Body of pancreas (tissue), 4 donors: ENCODE data around the gene NF1. TPM values are rescaled to one million over a fixed set of nuclear protein-coding genes. Genes with fewer than 3 reads are reported as not detected.

Experiments used
- ATAC-seq: fragments of 150-250 bp; one replicate; pipeline ENCODE4 v1.9.1; 2016
- DNase-seq, 4 donors: peaks; one replicate each; pipeline ENCODE4 v3.0.0-alpha.2; 2019
- H3K27ac ChIP-seq, 4 donors: fragments of 200-600 bp; sonication (generic); 1 replicate in 3 of 4; 2 replicates in 1 of 4; pipeline versions ENCODE4 v1.5.1 to v1.6.1; 2016 to 2019; ENCODE audit warnings: mild to moderate bottlenecking in 1 of 4, mixed read lengths in 1 of 4, moderate library complexity in 1 of 4
- H3K27me3 ChIP-seq, 2 donors: fragments of 200-600 bp; sonication (generic); one replicate each; pipeline ENCODE4 v1.6.0; 2016; ENCODE audit warnings: mild to moderate bottlenecking in 1 of 2
- H3K36me3 ChIP-seq, 2 donors: fragments of 200-600 bp; sonication (generic); replicated peaks in 1 of 2; 2 replicates each; pipeline ENCODE4 v1.5.1; 2016; ENCODE audit warnings: low read depth in 2 of 2; ENCODE audit not compliant: insufficient read depth in 1 of 2
- H3K4me1 ChIP-seq: fragments of 200-600 bp; sonication (generic); one replicate; pipeline ENCODE4 v1.6.0; 2016
- H3K4me3 ChIP-seq, 2 donors: fragments of 200-600 bp; sonication (generic); 1 replicate in 1 of 2; 2 replicates in 1 of 2; pipeline ENCODE4 v1.5.1; 2016 to 2019
- H3K9me3 ChIP-seq, 3 donors: fragments of 200-600 bp; sonication (generic); 1 replicate in 2 of 3; 2 replicates in 1 of 3; pipeline ENCODE4 v1.5.1; 2016
- POLR2A ChIP-seq, 3 donors: fragments of 450-650 bp; IDR thresholded peaks; one replicate each; pipeline ENCODE4 v1.6.1; 2016; ENCODE audit warnings: antibody characterized with exemption in 3 of 3, mild to moderate bottlenecking in 2 of 3
- WGBS, 2 donors: methylation state at CpG; one replicate each; pipeline ENCODE4 v1.1.5; 2017; 5-methylcytosine and 5-hydroxymethylcytosine counted together
- intact Hi-C: fragments of 100-400 bp; cut with DNase I; formaldehyde crosslinking; loops from one replicate; pipeline ENCODE4 v1.15.1; 2023
- total RNA-seq, 2 donors: library from RNA; depleted of rRNA; stranded (reverse); fragments of >200 nt; gene quantifications; one replicate each; pipeline ENCODE4 v1.1.0, GENCODE V29; 2016
- TF ChIP-seq, protein P1 (sequence below), 7 experiments: fragments of 450-650 bp in 4 of 7; fragments of 200-600 bp in 3 of 7; sonication (generic) in 3 of 7; IDR thresholded peaks; one replicate each; pipeline ENCODE4 v1.5.1; 2016 to 2019; ENCODE audit warnings: antibody characterized with exemption in 7 of 7

The NF1 gene
- total RNA-seq, 2 donors from 2014 or later = 54.7 to 57.1 TPM

DNA sequence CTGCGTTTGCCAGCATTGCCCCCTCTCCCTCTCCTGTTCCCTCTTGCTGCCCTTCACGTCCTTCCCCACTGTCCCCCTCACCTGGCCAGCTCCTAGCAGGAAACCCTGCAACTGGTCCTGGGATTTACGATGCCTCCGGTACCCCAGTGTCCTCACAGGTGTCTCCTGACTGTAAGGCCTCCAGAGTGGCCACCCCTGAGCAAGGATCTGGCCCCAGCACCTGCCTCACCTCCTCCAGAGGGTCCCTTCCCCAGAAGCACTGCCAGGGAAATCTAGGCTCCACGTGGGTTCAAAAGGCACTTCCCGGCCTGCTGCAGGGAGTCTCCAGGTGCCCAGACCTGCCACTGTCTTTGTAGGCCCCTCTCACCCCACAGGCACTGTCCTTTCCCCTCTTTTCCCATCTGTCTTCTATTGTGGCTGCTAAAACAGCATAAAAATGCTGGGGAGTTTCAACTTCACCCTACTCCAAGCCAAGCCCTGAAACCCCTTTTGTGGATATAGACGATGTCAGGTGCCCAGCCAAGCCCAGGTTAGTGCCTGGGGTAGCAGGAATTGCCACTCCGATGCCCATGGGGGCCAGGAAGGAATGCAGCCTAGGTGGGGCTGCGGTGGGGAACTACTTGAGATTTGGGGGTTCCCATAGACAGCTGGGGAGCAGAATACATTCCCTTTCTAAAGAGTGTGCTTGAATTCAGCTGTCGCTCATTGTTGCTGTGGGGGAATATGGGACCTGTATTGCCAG is 322.4 kb downstream of the NF1 start:
- no peak for ATAC-seq
- no peaks in the 10 kb centered on the region for H3K9me3 ChIP-seq
- peak in 1 of 4 donors; percentile 2 for DNase-seq
- TF ChIP-seq POLR2A (IDR thresholded peaks at IDR 0.05) = no peak
- TF ChIP-seq, protein P1, sequence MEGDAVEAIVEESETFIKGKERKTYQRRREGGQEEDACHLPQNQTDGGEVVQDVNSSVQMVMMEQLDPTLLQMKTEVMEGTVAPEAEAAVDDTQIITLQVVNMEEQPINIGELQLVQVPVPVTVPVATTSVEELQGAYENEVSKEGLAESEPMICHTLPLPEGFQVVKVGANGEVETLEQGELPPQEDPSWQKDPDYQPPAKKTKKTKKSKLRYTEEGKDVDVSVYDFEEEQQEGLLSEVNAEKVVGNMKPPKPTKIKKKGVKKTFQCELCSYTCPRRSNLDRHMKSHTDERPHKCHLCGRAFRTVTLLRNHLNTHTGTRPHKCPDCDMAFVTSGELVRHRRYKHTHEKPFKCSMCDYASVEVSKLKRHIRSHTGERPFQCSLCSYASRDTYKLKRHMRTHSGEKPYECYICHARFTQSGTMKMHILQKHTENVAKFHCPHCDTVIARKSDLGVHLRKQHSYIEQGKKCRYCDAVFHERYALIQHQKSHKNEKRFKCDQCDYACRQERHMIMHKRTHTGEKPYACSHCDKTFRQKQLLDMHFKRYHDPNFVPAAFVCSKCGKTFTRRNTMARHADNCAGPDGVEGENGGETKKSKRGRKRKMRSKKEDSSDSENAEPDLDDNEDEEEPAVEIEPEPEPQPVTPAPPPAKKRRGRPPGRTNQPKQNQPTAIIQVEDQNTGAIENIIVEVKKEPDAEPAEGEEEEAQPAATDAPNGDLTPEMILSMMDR (IDR thresholded peaks at IDR 0.05) = no peak
- no peaks in the 10 kb centered on the region for H3K4me1 ChIP-seq
- H3K36me3 ChIP-seq = no peaks in the 10 kb centered on the region
- WGBS, 2 donors = 74 to 76% methylated on average over 10 of the region's 10 CpGs
- intact Hi-C loops = no loop called here
- H3K27ac ChIP-seq = no peak overlapping the region
- no peaks in the 10 kb centered on the region for H3K27me3 ChIP-seq
- H3K4me3 ChIP-seq = no peak overlapping the region

DNA sequence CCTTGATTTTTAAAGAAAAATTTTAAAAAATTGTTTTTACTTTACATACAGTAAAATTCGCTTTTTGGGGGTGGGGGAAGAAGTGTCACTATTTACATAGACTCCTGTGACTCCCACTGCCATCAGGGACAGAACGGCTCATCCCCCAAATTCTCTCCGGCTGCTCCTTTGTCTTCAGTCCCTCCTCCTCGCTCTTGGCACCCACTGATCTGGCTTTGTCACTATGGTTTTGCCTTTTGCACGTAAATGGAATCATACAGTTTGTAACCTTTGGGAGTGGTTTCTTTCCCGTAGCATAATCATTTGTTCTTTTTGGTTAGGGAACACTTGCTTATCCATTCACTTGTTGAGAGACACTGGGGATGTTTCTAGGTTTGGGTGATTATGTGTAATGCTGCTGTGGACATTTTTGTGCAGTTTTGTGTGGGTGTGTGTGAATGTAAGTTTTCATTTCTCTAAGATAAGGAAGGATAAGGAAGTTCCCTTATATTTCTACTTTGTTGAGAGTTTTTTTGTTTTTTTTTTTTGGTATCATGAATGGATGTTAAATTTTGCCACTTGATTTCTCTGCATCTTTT is 324.1 kb downstream of the NF1 start:
- Histone ChIP-seq H3K36me3 (no peaks in the 10 kb centered on the region), H3K9me3 (no peaks in the 10 kb centered on the region), H3K4me3 (no peak overlapping the region), H3K4me1 (no peaks in the 10 kb centered on the region), H3K27ac (no peak overlapping the region), H3K27me3 (no peaks in the 10 kb centered on the region)
- WGBS, 2 donors = 40 to 51% methylated on average over 6 of the region's 6 CpGs
- intact Hi-C loops = no loop called here
- DNase-seq = no peak
- TF ChIP-seq, protein P1 (IDR thresholded peaks at IDR 0.05) = no peak
- TF ChIP-seq POLR2A (IDR thresholded peaks at IDR 0.05) = no peak
- no peak for ATAC-seq

DNA sequence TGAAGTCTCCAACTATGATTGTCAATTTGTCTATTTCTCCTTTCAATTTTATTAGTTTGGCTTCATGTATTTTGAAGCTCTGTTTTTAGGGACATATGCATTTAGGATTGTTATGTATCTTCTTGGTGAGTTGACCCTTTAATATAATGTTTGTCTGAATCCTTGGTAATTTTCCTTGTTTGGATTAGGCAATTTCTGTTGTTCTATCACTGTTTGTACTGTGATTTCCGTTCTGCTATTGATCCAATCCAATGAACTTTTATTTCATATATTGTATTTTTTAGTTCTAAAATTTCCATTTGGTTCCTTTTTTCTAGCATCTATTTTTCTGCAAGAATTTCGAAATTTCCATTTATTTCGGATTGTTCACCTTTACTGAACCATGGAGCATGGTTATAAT is 327.7 kb downstream of the NF1 start:
- Histone ChIP-seq H3K4me1 (peaks cover 15% of the 10 kb centered on the region), H3K36me3 (no peaks in the 10 kb centered on the region), H3K4me3 (no peak overlapping the region), H3K27ac (no peak overlapping the region), H3K27me3 (no peaks in the 10 kb centered on the region), H3K9me3 (no peaks in the 10 kb centered on the region)
- ATAC-seq = no peak
- 58 to 66% methylated on average over 3 of the region's 3 CpGs for WGBS, 2 donors
- DNase-seq = no peak
- intact Hi-C loops = no loop called here
- TF ChIP-seq POLR2A (IDR thresholded peaks at IDR 0.05) = no peak
- TF ChIP-seq, protein P1 (IDR thresholded peaks at IDR 0.05) = no peak

DNA sequence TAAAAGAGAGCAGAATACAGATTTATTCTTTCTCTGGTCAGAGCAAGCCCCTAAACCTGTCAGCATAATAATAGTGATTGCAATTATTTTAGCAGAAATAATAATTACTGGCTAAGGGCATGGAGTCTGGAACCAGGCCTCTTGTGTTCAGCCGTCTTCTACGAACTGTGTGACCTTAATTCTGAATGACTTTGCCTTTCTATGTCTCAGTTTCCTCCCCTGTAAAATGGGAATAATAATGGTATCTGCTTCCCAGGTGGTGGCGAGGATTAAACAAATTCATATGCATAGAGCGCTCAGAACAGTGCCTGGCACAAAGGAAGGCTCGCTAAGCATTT is 330.1 kb downstream of the NF1 start:
- DNase-seq (no peak), ATAC-seq (no peak)
- Histone ChIP-seq H3K27me3 (no peaks in the 10 kb centered on the region), H3K4me1 (peaks cover 15% of the 10 kb centered on the region), H3K4me3 (no peak overlapping the region), H3K36me3 (no peaks in the 10 kb centered on the region), H3K27ac (peak overlapping the region in 3 of 4 donors; percentile 16 to 47 (median 17)), H3K9me3 (no peaks in the 10 kb centered on the region)
- no peak for TF ChIP-seq POLR2A (IDR thresholded peaks at IDR 0.05)
- TF ChIP-seq, protein P1 (IDR thresholded peaks at IDR 0.05) = no peak
- WGBS, 2 donors = 30 to 39% methylated on average over 5 of the region's 5 CpGs
- intact Hi-C loops = no loop called here
